A549 treated with dexamethasone at 1 μM for 4 hours (cell line): ENCODE results near the gene COPS6. TPM values are rescaled to one million over a fixed set of nuclear protein-coding genes. Genes with fewer than 3 reads are reported as not detected.

Experiments
- total RNA-seq: library from RNA; stranded (reverse); fragments of 200-300 nt; extraction: Qiagen RNA extraction; gene quantifications from 5 replicates; pipeline ENCODE4 v1.2.3, GENCODE V29; 2022

COPS6 gene
- 155 to 191 TPM (median 173 TPM) in 5 replicates for total RNA-seq

GRCh38 chr7:100088621-100089457 is at the start of gene COPS6:
TSS of gene COPS6 (plus strand) at chr7:100088969. CDS start at chr7:100088991, 22 bp downstream.

GRCh38 chr7:100049441-100050291 is 39.1 kb upstream of the COPS6 start, which contains the start of gene ZSCAN21:
TSS of gene ZSCAN21 (plus strand) at chr7:100049774. CDS start at chr7:100057007, 7,233 bp downstream.

GRCh38 chr7:100081535-100082102 is 7.2 kb upstream of the COPS6 start, which contains the start of gene ZNF3:
TSS of gene ZNF3 (minus strand) at chr7:100081723. CDS start at chr7:100077357, 4,366 bp downstream.

GRCh38 chr7:100101016-100101862 is 12.5 kb downstream of the COPS6 start, which contains the start of the genes AP4M1 and MCM7:
TSS of gene AP4M1 (plus strand) at chr7:100101643. CDS start at chr7:100101715, 72 bp downstream.
TSS of gene MCM7 (minus strand) at chr7:100101397. CDS start at chr7:100101294, 103 bp downstream.

GRCh38 chr7:100119072-100119969 is 30.6 kb downstream of the COPS6 start, which contains the start of the genes CNPY4 and TAF6:
TSS of gene CNPY4 (plus strand) at chr7:100119634. CDS start at chr7:100119745, 111 bp downstream.
TSS of gene TAF6 (minus strand) at chr7:100119358. CDS start at chr7:100114209, 5,149 bp downstream.

GRCh38 chr7:100126931-100127865 is 38.4 kb downstream of the COPS6 start, which contains the start of gene MBLAC1:
TSS of gene MBLAC1 (plus strand) at chr7:100126967. CDS start at chr7:100127396, 429 bp downstream.

Other genes starting within 250 kb of the COPS6 start
- not detected in 5 replicates for gene OR2AE1, start 211.9 kb upstream of the COPS6 start, total RNA-seq
- gene TRIM4, start 169.4 kb upstream of the COPS6 start, total RNA-seq: 24.5 to 26.8 TPM (median 25.8 TPM) in 5 replicates
- 0.08 to 0.15 TPM (median 0.09 TPM) in 3 of 5 replicates, not detected in the others for gene GJC3, start 159.3 kb upstream of the COPS6 start, total RNA-seq
- gene AZGP1, start 112.9 kb upstream of the COPS6 start, total RNA-seq: 0.21 to 0.22 TPM in 2 of 5 replicates, not detected in the others
- gene ZKSCAN1, start 73.4 kb upstream of the COPS6 start, total RNA-seq: 7.5 to 12.8 TPM (median 10.7 TPM) in 5 replicates
- gene ZSCAN21, start 39.2 kb upstream of the COPS6 start, total RNA-seq: 10.5 to 11.7 TPM (median 11.0 TPM) in 5 replicates
- 18.4 to 21.8 TPM (median 20.4 TPM) in 5 replicates for gene ZNF3, start 7.2 kb upstream of the COPS6 start, total RNA-seq
- gene MCM7, start 12.4 kb downstream of the COPS6 start, total RNA-seq: 214 to 235 TPM (median 230 TPM) in 5 replicates
- gene AP4M1, start 12.7 kb downstream of the COPS6 start, total RNA-seq: 12.2 to 13.3 TPM (median 12.9 TPM) in 5 replicates
- gene TAF6, start 30.4 kb downstream of the COPS6 start, total RNA-seq: 54.7 to 70.6 TPM (median 67.5 TPM) in 5 replicates
- 8.1 to 10.4 TPM (median 9.5 TPM) in 5 replicates for gene CNPY4, start 30.7 kb downstream of the COPS6 start, total RNA-seq
- gene MBLAC1, start 38.0 kb downstream of the COPS6 start, total RNA-seq: 1.8 to 2.7 TPM (median 2.5 TPM) in 5 replicates
- 122 to 148 TPM (median 137 TPM) in 5 replicates for gene LAMTOR4, start 59.9 kb downstream of the COPS6 start, total RNA-seq
- 7.3 to 14.2 TPM (median 12.1 TPM) in 5 replicates for gene TRAPPC14, start 69.8 kb downstream of the COPS6 start, total RNA-seq
- 0.04 to 0.09 TPM (median 0.05 TPM) in 4 of 5 replicates, not detected in the other for gene GAL3ST4, start 79.6 kb downstream of the COPS6 start, total RNA-seq
- 0.39 to 0.75 TPM (median 0.69 TPM) in 5 replicates for gene GPC2, start 88.4 kb downstream of the COPS6 start, total RNA-seq
- gene STAG3, start 88.9 kb downstream of the COPS6 start, total RNA-seq: 0.16 to 0.35 TPM (median 0.24 TPM) in 4 of 5 replicates, not detected in the other
- gene PVRIG, start 131.0 kb downstream of the COPS6 start, total RNA-seq: not detected in 5 replicates
- gene SPDYE3, start 218.7 kb downstream of the COPS6 start, total RNA-seq: not detected in 5 replicates